ENCODE results near the gene SPTBN1. TPM values are rescaled to one million over a fixed set of nuclear protein-coding genes. Genes with fewer than 3 reads are reported as not detected.

The SPTBN1 gene
- total and polyA plus RNA-seq, 2 experiments from 2014 or later = 58.1 to 204 TPM

- TF ChIP-seq, protein P1, sequence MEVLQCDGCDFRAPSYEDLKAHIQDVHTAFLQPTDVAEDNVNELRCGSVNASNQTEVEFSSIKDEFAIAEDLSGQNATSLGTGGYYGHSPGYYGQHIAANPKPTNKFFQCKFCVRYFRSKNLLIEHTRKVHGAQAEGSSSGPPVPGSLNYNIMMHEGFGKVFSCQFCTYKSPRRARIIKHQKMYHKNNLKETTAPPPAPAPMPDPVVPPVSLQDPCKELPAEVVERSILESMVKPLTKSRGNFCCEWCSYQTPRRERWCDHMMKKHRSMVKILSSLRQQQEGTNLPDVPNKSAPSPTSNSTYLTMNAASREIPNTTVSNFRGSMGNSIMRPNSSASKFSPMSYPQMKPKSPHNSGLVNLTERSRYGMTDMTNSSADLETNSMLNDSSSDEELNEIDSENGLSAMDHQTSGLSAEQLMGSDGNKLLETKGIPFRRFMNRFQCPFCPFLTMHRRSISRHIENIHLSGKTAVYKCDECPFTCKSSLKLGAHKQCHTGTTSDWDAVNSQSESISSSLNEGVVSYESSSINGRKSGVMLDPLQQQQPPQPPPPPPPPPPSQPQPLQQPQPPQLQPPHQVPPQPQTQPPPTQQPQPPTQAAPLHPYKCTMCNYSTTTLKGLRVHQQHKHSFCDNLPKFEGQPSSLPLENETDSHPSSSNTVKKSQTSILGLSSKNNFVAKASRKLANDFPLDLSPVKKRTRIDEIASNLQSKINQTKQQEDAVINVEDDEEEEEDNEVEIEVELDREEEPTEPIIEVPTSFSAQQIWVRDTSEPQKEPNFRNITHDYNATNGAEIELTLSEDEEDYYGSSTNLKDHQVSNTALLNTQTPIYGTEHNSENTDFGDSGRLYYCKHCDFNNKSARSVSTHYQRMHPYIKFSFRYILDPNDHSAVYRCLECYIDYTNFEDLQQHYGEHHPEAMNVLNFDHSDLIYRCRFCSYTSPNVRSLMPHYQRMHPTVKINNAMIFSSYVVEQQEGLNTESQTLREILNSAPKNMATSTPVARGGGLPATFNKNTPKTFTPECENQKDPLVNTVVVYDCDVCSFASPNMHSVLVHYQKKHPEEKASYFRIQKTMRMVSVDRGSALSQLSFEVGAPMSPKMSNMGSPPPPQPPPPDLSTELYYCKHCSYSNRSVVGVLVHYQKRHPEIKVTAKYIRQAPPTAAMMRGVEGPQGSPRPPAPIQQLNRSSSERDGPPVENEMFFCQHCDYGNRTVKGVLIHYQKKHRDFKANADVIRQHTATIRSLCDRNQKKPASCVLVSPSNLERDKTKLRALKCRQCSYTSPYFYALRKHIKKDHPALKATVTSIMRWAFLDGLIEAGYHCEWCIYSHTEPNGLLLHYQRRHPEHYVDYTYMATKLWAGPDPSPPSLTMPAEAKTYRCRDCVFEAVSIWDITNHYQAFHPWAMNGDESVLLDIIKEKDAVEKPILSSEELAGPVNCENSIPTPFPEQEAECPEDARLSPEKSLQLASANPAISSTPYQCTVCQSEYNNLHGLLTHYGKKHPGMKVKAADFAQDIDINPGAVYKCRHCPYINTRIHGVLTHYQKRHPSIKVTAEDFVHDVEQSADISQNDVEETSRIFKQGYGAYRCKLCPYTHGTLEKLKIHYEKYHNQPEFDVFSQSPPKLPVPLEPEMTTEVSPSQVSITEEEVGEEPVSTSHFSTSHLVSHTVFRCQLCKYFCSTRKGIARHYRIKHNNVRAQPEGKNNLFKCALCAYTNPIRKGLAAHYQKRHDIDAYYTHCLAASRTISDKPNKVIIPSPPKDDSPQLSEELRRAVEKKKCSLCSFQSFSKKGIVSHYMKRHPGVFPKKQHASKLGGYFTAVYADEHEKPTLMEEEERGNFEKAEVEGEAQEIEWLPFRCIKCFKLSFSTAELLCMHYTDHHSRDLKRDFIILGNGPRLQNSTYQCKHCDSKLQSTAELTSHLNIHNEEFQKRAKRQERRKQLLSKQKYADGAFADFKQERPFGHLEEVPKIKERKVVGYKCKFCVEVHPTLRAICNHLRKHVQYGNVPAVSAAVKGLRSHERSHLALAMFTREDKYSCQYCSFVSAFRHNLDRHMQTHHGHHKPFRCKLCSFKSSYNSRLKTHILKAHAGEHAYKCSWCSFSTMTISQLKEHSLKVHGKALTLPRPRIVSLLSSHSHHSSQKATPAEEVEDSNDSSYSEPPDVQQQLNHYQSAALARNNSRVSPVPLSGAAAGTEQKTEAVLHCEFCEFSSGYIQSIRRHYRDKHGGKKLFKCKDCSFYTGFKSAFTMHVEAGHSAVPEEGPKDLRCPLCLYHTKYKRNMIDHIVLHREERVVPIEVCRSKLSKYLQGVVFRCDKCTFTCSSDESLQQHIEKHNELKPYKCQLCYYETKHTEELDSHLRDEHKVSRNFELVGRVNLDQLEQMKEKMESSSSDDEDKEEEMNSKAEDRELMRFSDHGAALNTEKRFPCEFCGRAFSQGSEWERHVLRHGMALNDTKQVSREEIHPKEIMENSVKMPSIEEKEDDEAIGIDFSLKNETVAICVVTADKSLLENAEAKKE (CRISPR knock-in tag; IDR thresholded peaks at IDR 0.05) = no peak
- TF ChIP-seq POLR2AphosphoS5 (IDR thresholded peaks at IDR 0.05; ENCODE audit: low read depth) (no peak), ZNF331 (CRISPR knock-in tag; IDR thresholded peaks at IDR 0.05; ENCODE audit: low read depth) (no peak)
Observed at GRCh38 chr2:54629914-54630857, 174.1 kb downstream of the SPTBN1 start (continued).

DNA sequence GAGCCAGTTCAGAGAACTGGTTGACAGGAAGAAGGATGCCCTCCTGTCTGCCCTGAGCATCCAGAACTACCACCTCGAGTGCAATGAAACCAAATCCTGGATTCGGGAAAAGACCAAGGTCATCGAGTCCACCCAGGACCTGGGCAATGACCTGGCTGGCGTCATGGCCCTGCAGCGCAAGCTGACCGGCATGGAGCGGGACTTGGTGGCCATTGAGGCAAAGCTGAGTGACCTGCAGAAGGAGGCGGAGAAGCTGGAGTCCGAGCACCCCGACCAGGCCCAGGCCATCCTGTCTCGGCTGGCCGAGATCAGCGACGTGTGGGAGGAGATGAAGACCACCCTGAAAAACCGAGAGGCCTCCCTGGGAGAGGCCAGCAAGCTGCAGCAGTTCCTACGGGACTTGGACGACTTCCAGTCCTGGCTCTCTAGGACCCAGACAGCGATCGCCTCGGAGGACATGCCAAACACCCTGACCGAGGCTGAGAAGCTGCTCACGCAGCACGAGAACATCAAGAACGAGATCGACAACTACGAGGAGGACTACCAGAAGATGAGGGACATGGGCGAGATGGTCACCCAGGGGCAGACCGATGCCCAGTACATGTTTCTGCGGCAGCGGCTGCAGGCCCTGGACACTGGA lies 174.9 kb downstream of the SPTBN1 start:
- no peak overlapping the region for H3K4me3 ChIP-seq
- H3K27ac ChIP-seq (ENCODE audit: low read depth) = no peak overlapping the region
- no peaks in the 10 kb centered on the region for H3F3A ChIP-seq (replicated peaks; ENCODE audit: low read depth)
- no peak overlapping the region for H2AFZ ChIP-seq
- H3K9me2 ChIP-seq (ENCODE audit: insufficient read depth) = no peaks in the 10 kb centered on the region
- peaks cover 85% of the 10 kb centered on the region for H3K36me3 Mint-ChIP-seq (ENCODE audit: low read depth)
- no peaks in the 10 kb centered on the region for H3K79me2 ChIP-seq (replicated peaks; ENCODE audit: insufficient read depth)
- DNase-seq (ENCODE audit: low spot score) = no peak
- H4K20me1 ChIP-seq (replicated peaks; ENCODE audit: insufficient read depth) = peaks cover 14% of the 10 kb centered on the region; the same call in 1 of the 2 replicates
- peaks cover 12% of the 10 kb centered on the region; the same call in 2 of the 3 replicates for H3K4me1 Mint-ChIP-seq
- H3K27ac Mint-ChIP-seq = no peak overlapping the region
- peaks cover 5% of the 10 kb centered on the region for H3K4me1 ChIP-seq (ENCODE audit: insufficient read depth)
- ATAC-seq = no peak
- no peaks in the 10 kb centered on the region for H3K9me3 Mint-ChIP-seq
- no peak overlapping the region for H3K4me3 Mint-ChIP-seq
- no peaks in the 10 kb centered on the region for H3K27me3 ChIP-seq (ENCODE audit: insufficient read depth)
- H3K36me3 ChIP-seq (ENCODE audit: insufficient read depth) = peaks cover 49% of the 10 kb centered on the region
- peaks cover 8% of the 10 kb centered on the region for H3K27me3 Mint-ChIP-seq (ENCODE audit: insufficient read depth, low read depth, poor library complexity)
- H3K4me2 ChIP-seq = no peak overlapping the region
- TF ChIP-seq, protein P2, sequence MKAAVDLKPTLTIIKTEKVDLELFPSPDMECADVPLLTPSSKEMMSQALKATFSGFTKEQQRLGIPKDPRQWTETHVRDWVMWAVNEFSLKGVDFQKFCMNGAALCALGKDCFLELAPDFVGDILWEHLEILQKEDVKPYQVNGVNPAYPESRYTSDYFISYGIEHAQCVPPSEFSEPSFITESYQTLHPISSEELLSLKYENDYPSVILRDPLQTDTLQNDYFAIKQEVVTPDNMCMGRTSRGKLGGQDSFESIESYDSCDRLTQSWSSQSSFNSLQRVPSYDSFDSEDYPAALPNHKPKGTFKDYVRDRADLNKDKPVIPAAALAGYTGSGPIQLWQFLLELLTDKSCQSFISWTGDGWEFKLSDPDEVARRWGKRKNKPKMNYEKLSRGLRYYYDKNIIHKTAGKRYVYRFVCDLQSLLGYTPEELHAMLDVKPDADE (IDR thresholded peaks at IDR 0.05) = no peak
- TF ChIP-seq, protein P3, sequence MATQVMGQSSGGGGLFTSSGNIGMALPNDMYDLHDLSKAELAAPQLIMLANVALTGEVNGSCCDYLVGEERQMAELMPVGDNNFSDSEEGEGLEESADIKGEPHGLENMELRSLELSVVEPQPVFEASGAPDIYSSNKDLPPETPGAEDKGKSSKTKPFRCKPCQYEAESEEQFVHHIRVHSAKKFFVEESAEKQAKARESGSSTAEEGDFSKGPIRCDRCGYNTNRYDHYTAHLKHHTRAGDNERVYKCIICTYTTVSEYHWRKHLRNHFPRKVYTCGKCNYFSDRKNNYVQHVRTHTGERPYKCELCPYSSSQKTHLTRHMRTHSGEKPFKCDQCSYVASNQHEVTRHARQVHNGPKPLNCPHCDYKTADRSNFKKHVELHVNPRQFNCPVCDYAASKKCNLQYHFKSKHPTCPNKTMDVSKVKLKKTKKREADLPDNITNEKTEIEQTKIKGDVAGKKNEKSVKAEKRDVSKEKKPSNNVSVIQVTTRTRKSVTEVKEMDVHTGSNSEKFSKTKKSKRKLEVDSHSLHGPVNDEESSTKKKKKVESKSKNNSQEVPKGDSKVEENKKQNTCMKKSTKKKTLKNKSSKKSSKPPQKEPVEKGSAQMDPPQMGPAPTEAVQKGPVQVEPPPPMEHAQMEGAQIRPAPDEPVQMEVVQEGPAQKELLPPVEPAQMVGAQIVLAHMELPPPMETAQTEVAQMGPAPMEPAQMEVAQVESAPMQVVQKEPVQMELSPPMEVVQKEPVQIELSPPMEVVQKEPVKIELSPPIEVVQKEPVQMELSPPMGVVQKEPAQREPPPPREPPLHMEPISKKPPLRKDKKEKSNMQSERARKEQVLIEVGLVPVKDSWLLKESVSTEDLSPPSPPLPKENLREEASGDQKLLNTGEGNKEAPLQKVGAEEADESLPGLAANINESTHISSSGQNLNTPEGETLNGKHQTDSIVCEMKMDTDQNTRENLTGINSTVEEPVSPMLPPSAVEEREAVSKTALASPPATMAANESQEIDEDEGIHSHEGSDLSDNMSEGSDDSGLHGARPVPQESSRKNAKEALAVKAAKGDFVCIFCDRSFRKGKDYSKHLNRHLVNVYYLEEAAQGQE (IDR thresholded peaks at IDR 0.05; ENCODE audit: unreplicated experiment) = no peak

Data from GM23338 (cell line).